Measurements from ENCODE around the gene OPRD1. TPM values are rescaled to one million over a fixed set of nuclear protein-coding genes. Genes with fewer than 3 reads are reported as not detected.

Gene OPRD1
- total RNA-seq, 4 donors from 2014 or later = not detected

GRCh38 chr1:28890435-28890834, 78.5 kb downstream of the OPRD1 start:
- no peak overlapping the region for H3K4me3 ChIP-seq (ENCODE audit: low read depth, poor library complexity, severe bottlenecking)
- 86 to 91% methylated on average over 8 of the region's 8 CpGs for WGBS, 2 donors
- DNase-seq (ENCODE audit: low spot score in 2 of 2) = no peak
- intact Hi-C loops (cut with DNase I; ENCODE audit: low total_unique reads) = no loop called here
- TF ChIP-seq CTCF (IDR thresholded peaks at IDR 0.05) (no peak), POLR2A (IDR thresholded peaks at IDR 0.05) (no peak)

- no peak overlapping the region for H3K4me3 ChIP-seq (ENCODE audit: low read depth, poor library complexity, severe bottlenecking)
- WGBS, 2 donors = 93 to 100% methylated on average over 2 of the region's 2 CpGs
- TF ChIP-seq CTCF (IDR thresholded peaks at IDR 0.05) = no peak
- TF ChIP-seq POLR2A (IDR thresholded peaks at IDR 0.05) = no peak
- no peak for DNase-seq (ENCODE audit: low spot score in 2 of 2)
- intact Hi-C loops (cut with DNase I; ENCODE audit: low total_unique reads) = no loop called here
Measured at GRCh38 chr1:28890836-28891235, 78.9 kb downstream of the OPRD1 start.

DNA sequence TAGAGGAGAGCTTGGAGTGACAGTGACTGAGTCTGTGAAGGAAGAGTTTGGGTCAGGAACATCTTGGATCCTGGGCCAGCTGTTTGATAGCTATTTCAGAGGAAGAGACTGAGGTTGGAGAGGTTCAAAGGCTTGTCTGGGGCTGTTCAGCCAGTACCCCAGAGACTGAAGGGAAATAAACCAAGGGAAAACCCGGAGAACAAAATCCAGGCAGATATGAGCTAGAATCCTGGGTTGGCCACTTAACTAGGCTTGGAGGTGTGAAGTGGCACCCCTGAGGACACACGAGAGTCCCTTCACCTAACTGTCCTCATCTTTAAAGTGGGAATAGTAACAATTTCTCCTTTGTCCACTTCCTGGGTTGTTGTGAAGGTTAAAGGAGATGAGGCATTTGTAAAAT, 79.3 kb downstream of the OPRD1 start:
- no peak for DNase-seq (ENCODE audit: low spot score in 2 of 2)
- WGBS, 2 donors = 76 to 85% methylated on average over 2 of the region's 2 CpGs
- H3K4me3 ChIP-seq (ENCODE audit: low read depth, poor library complexity, severe bottlenecking) = no peak overlapping the region
- TF ChIP-seq POLR2A (IDR thresholded peaks at IDR 0.05) (no peak), CTCF (IDR thresholded peaks at IDR 0.05) (no peak)
- intact Hi-C loops (cut with DNase I; ENCODE audit: low total_unique reads) = no loop called here

GRCh38 chr1:28893403-28894102, 81.6 kb downstream of the OPRD1 start:
- DNase-seq (ENCODE audit: low spot score in 2 of 2) = no peak
- intact Hi-C loops (cut with DNase I; ENCODE audit: low total_unique reads) = no loop called here
- WGBS, 2 donors = 66 to 79% methylated on average over 8 of the region's 8 CpGs
- H3K4me3 ChIP-seq (ENCODE audit: low read depth, poor library complexity, severe bottlenecking) = no peak overlapping the region
- TF ChIP-seq POLR2A (IDR thresholded peaks at IDR 0.05) (no peak), CTCF (IDR thresholded peaks at IDR 0.05) (no peak)

- intact Hi-C loops (cut with DNase I; ENCODE audit: low total_unique reads) = no loop called here
- H3K4me3 ChIP-seq (ENCODE audit: low read depth, poor library complexity, severe bottlenecking) = no peak overlapping the region
- DNase-seq (ENCODE audit: low spot score in 2 of 2) = no peak
- TF ChIP-seq CTCF (IDR thresholded peaks at IDR 0.05) = no peak
- no peak for TF ChIP-seq POLR2A (IDR thresholded peaks at IDR 0.05)
- WGBS, 2 donors = 50 to 65% methylated on average over 2 of the region's 2 CpGs
Measured at GRCh38 chr1:28894785-28895184, 82.8 kb downstream of the OPRD1 start.

Data from lower leg skin (tissue), 4 donors.